Lung (tissue), 12 donors: ENCODE measurements around the gene CYTH2. TPM values are rescaled to one million over a fixed set of nuclear protein-coding genes. Genes with fewer than 3 reads are reported as not detected.

ENCODE experiments used
- ATAC-seq: fragments of 200-7000 bp; cut with Tn5 transposase; one replicate; pipeline ENCODE4 v1.9.1; 2020; ENCODE audit warnings: moderate number of reproducible peaks; ENCODE audit not compliant: insufficient read depth, low FRiP score
- DNase-seq, 3 donors: peaks; one replicate each; pipeline ENCODE4 v3.0.0-alpha.2; 2013 to 2017
- H3K27ac ChIP-seq, 2 donors: one replicate each; pipeline ENCODE4 v1.5.1; 2013; ENCODE audit warnings: mild to moderate bottlenecking in 2 of 2, moderate library complexity in 2 of 2, control low read depth in 1 of 2, inconsistent platforms in 1 of 2, low read depth in 1 of 2, low read length in 1 of 2
- H3K27me3 ChIP-seq, 3 donors: one replicate each; pipeline ENCODE4 v1.5.1; 2013; ENCODE audit warnings: low read length in 2 of 3; ENCODE audit not compliant: control insufficient read depth in 3 of 3, insufficient read depth in 3 of 3
- H3K36me3 ChIP-seq, 4 donors: one replicate each; pipeline ENCODE4 v1.5.1; 2013; ENCODE audit warnings: low read length in 4 of 4, mild to moderate bottlenecking in 1 of 4, moderate library complexity in 1 of 4; ENCODE audit not compliant: control insufficient read depth in 4 of 4, insufficient read depth in 4 of 4
- H3K4me1 ChIP-seq, 5 donors: one replicate each; pipeline ENCODE4 v1.5.1; 2013; ENCODE audit warnings: low read length in 5 of 5, mild to moderate bottlenecking in 2 of 5, moderate library complexity in 1 of 5; ENCODE audit not compliant: control insufficient read depth in 5 of 5, insufficient read depth in 5 of 5
- H3K4me3 ChIP-seq: one replicate; pipeline ENCODE4 v1.5.1; 2013; ENCODE audit warnings: mild to moderate bottlenecking, control low read depth, moderate library complexity
- H3K9ac ChIP-seq, 2 donors: one replicate each; pipeline ENCODE4 v1.5.1; 2013; ENCODE audit warnings: low read length in 2 of 2, control low read depth in 1 of 2; ENCODE audit not compliant: insufficient read depth in 1 of 2
- H3K9me3 ChIP-seq, 4 donors: one replicate each; pipeline ENCODE4 v1.5.1; 2013; ENCODE audit warnings: low read length in 3 of 4, mild to moderate bottlenecking in 1 of 4, moderate library complexity in 1 of 4; ENCODE audit not compliant: control insufficient read depth in 4 of 4, insufficient read depth in 3 of 4
- CTCF ChIP-seq: IDR thresholded peaks from 2 replicates; pipeline ENCODE4 v1.5.1; 2012; ENCODE audit warnings: mild to moderate bottlenecking; ENCODE audit errors: control extremely low read depth, extremely low read depth
- WGBS, 2 donors: extraction: QIAGEN DNeasy Blood & Tissue Kit; methylation state at CpG; one replicate each; pipeline ENCODE4 v1.1.7; 2013; 5-methylcytosine and 5-hydroxymethylcytosine counted together
- polyA plus RNA-seq, 2 donors: library from polyadenylated mRNA; stranded (reverse); fragments of 200-250 nt; gene quantifications; one replicate each; pipeline ENCODE4 v1.2.1, GENCODE V29; 2013
- total RNA-seq, 2 donors: library from RNA; depleted of rRNA in 1 of 2; stranded (reverse); fragments of >200 nt in 1 of 2; gene quantifications; one replicate each; pipeline ENCODE4 v1.2.1, GENCODE V29; 2014 to 2021
- donor health status: control.
- donor health status: control.
- donor health status: Bipolar disorder and iron deficiency.
- donor health status: healthy.
- donor health status: DM: yes; HTN: yes; CAD: no.

CYTH2 gene
- total and polyA plus RNA-seq, 4 donors, result 44.1 to 72.5 (median 49.2) TPM

DNA sequence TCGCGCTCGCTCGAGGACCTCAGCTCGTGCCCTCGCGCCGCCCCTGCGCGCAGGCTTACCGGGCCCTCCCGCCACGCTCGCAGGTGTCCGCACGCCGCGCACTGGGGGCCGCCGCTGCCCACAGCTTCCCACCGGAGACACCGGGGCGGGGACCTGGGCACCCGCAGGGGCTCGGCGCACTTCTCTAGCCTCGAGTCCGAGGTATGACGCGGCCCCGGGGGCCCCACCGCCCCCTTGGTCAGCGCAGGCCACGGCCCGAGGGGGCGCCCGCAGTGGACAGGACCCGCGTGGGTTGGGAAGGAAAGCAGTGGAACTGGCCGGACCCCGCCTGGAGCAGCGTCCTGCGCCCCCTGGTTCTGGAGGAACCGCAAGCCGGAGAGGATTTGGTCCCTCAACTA is 25.4 kb upstream of the CYTH2 start:
- 7 to 10% methylated on average over 19 to 45 of the region's 45 CpGs for WGBS, 2 donors
- no peak for ATAC-seq
- H3K4me3 ChIP-seq, result no peak overlapping the region
- peaks cover 0 to 18% (median 9%) of the 10 kb centered on the region in 5 donors for H3K4me1 ChIP-seq
- no peak for DNase-seq
- no peak overlapping the region for H3K27ac ChIP-seq
- TF ChIP-seq CTCF, result no peak
- H3K27me3 ChIP-seq, result peaks cover 4 to 16% (median 11%) of the 10 kb centered on the region in 3 donors
- H3K9ac ChIP-seq, result no peak overlapping the region
- no peaks in the 10 kb centered on the region for H3K9me3 ChIP-seq
- peaks cover 0 to 11% (median 4%) of the 10 kb centered on the region in 4 donors for H3K36me3 ChIP-seq

DNA sequence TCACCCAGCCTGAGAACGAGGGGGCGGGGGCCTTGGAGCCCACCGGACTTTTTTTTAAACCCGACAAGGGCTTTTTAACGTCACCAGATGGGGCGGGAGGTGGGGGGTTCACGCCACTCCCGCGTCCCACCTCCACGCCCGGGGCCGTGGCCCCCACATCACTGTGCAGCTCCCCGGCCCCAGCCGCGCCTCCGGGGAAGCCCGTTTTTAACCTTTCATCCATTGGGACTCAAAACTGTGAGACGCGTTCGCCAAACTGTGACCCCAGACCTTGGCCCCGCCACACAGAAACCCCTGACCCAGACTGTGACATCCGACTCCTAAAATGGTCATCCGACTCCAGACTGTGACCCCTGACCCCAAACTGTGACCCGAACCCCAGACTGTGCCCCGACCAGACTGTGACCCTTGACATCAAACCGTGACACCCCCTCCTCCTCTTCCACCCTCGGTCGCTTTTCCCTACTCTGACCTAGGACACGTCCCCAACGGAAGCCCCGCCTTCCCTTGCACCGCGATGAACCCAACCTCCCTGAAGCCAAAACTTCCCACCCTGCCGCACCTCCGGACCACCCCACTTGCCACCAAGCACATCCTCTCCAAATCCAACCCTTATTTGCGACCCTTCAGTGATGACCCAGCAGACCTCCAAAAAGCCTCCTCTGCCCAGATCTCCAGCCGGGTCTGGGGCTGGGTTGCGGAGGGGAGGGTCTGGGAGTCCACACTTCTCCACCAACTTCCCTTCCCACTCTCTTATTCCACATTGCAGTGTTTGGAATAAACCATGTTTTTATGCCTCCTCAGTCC is 24.8 kb upstream of the CYTH2 start:
- Histone ChIP-seq H3K4me1 (peaks cover 0 to 18% (median 9%) of the 10 kb centered on the region in 5 donors), H3K36me3 (peaks cover 0 to 11% (median 5%) of the 10 kb centered on the region in 4 donors), H3K4me3 (no peak overlapping the region), H3K9me3 (no peaks in the 10 kb centered on the region), H3K9ac (no peak overlapping the region), H3K27me3 (peaks cover 4 to 16% (median 11%) of the 10 kb centered on the region in 3 donors), H3K27ac (no peak overlapping the region)
- peak in 1 of 3 donors; percentile 10 for DNase-seq
- WGBS, 2 donors, result 15 to 17% methylated on average over 38 of the region's 38 CpGs
- no peak for TF ChIP-seq CTCF
- ATAC-seq, result no peak

DNA sequence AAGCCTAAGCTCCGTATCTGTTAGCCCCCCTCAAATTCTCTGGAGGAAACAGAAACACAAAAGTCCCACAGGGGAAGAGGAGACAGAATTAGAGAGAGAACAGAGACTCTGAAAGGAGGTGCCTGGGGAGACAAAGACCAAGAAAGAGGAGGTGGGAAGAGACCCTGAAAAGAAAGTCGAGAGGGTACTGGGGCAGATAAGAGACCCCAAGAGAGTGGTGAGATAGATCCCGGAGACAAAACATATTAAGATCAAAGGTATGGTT is 24.3 kb upstream of the CYTH2 start:
- DNase-seq (peak in 1 of 3 donors; percentile 13), ATAC-seq (no peak)
- TF ChIP-seq CTCF, result no peak
- Histone ChIP-seq H3K9me3 (no peaks in the 10 kb centered on the region), H3K4me1 (peaks cover 0 to 18% (median 9%) of the 10 kb centered on the region in 5 donors), H3K36me3 (peaks cover under 1 to 11% (median 7%) of the 10 kb centered on the region in 4 donors), H3K27me3 (peaks cover 4 to 16% (median 11%) of the 10 kb centered on the region in 3 donors), H3K9ac (no peak overlapping the region), H3K27ac (no peak overlapping the region), H3K4me3 (no peak overlapping the region)
- 31 to 41% methylated on average over 3 of the region's 3 CpGs for WGBS, 2 donors

DNA sequence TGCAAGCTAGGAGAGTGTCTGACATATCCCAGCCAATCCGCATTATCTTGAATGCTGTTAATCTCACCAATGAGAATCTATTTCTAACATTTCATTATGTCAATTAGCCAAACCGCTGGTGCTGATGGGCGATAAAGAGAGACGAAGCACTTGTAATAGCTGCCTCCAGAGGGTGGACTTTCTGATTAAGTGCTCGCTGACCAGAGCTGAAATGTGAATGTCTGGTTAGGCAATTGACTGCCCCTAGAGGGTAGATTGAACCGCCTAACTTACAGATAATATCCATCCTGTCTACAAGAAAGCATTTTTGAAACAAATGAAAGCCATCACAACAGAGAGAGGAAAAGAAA is 23.9 kb upstream of the CYTH2 start:
- peak; percentile 70 to 90 (median 89) for DNase-seq
- no peak overlapping the region for H3K4me3 ChIP-seq
- peak; percentile 21 for TF ChIP-seq CTCF
- WGBS, 2 donors, result 4 to 6% methylated on average over 6 of the region's 6 CpGs
- peaks cover 4 to 16% (median 11%) of the 10 kb centered on the region in 3 donors for H3K27me3 ChIP-seq
- H3K9ac ChIP-seq, result peak overlapping the region in 1 of 2 donors; percentile 84
- ATAC-seq, result peak; percentile 60
- no peaks in the 10 kb centered on the region for H3K9me3 ChIP-seq
- peak overlapping the region; percentile 78 to 93 for H3K27ac ChIP-seq
- H3K36me3 ChIP-seq, result peaks cover 3 to 13% (median 8%) of the 10 kb centered on the region in 4 donors
- peaks cover 0 to 18% (median 9%) of the 10 kb centered on the region in 5 donors for H3K4me1 ChIP-seq
